Caco-2 (cell line): ENCODE results near the gene UBE2J1. TPM values are rescaled to one million over a fixed set of nuclear protein-coding genes. Genes with fewer than 3 reads are reported as not detected.

Source experiments
- BruUV-seq: library from RNA; stranded (reverse); fragments of 400-500 nt; replicated peaks from 2 replicates; lab custom pipeline; 2021; lab: Mats Ljungman, UMichigan
- CTCF ChIA-PET: fragments of 300-600 bp; sonication (Branson Sonifier 250); formaldehyde crosslinking; loops from one replicate; lab custom pipeline; 2022; ENCODE audit warnings: antibody characterized with exemption; lab: Charles Lee
- POLR2A ChIA-PET: fragments of 300-600 bp; sonication (Branson Sonifier 250); formaldehyde crosslinking; loops from one replicate; lab custom pipeline; 2022; ENCODE audit warnings: antibody characterized with exemption; lab: Charles Lee
- DNase-seq, 2 experiments: peaks; one replicate each; pipeline versions ENCODE4 v3.0.0 to v3.0.0-alpha.2; 2020 to 2022
- H3K27me3 ChIP-seq: replicated peaks from 2 replicates; pipeline ENCODE4 v1.6.0; 2011; ENCODE audit warnings: low read length; ENCODE audit not compliant: control insufficient read depth, insufficient read depth
- H3K36me3 ChIP-seq: 2 replicates; pipeline ENCODE4 v1.5.1; 2011; ENCODE audit warnings: low read length; ENCODE audit not compliant: control insufficient read depth, insufficient read depth
- H3K4me1 ChIP-seq: fragments of 250-450 bp; sonication (Bioruptor Pico); 2 replicates; pipeline ENCODE4 v1.5.1; 2020; ENCODE audit warnings: mild to moderate bottlenecking
- H3K4me3 ChIP-seq: 2 replicates; pipeline ENCODE4 v1.5.1; 2011; ENCODE audit warnings: low read depth, mild to moderate bottlenecking, control low read depth, low read length
- H3K9me3 ChIP-seq: fragments of 250-450 bp; sonication (Bioruptor Pico); 2 replicates; pipeline ENCODE4 v1.5.1; 2020; ENCODE audit warnings: mild to moderate bottlenecking, moderate library complexity
- H3K27ac Mint-ChIP-seq: one replicate; pipeline ENCODE4 v1.8.0; 2022; ENCODE audit warnings: mixed read lengths; ENCODE audit not compliant: unreplicated experiment
- H3K27me3 Mint-ChIP-seq: one replicate; pipeline ENCODE4 v1.8.0; 2022; ENCODE audit warnings: mixed read lengths; ENCODE audit not compliant: insufficient read depth, unreplicated experiment
- H3K36me3 Mint-ChIP-seq: one replicate; pipeline ENCODE4 v1.8.0; 2022; ENCODE audit warnings: mild to moderate bottlenecking, mixed read lengths; ENCODE audit not compliant: insufficient read depth, unreplicated experiment
- H3K4me1 Mint-ChIP-seq: one replicate; pipeline ENCODE4 v1.8.0; 2022; ENCODE audit warnings: low read depth, mixed read lengths; ENCODE audit not compliant: unreplicated experiment
- H3K4me3 Mint-ChIP-seq: one replicate; pipeline ENCODE4 v1.8.0; 2022; ENCODE audit warnings: mild to moderate bottlenecking, moderate library complexity, mixed read lengths; ENCODE audit not compliant: unreplicated experiment
- H3K9me3 Mint-ChIP-seq: one replicate; pipeline ENCODE4 v1.8.0; 2022; ENCODE audit warnings: mixed read lengths; ENCODE audit not compliant: unreplicated experiment
- intact Hi-C: fragments of 100-400 bp; cut with micrococcal nuclease; formaldehyde crosslinking; loops from one replicate; pipeline ENCODE4 v1.10.0; 2022; ENCODE audit not compliant: unreplicated experiment
- total RNA-seq: library from RNA; stranded (reverse); gene quantifications from 2 replicates; pipeline ENCODE4 v1.2.3, GENCODE V29; 2022
- TF ChIP-seq, protein P1 (sequence below), 2 experiments: fragments of 200-600 bp in 1 of 2; IDR thresholded peaks; 1 replicate in 1 of 2; 2 replicates in 1 of 2; pipeline versions ENCODE4 v1.5.1 to v1.8.0; 2011 to 2022; ENCODE audit warnings: antibody characterized with exemption in 1 of 2, control low read depth in 1 of 2, inconsistent platforms in 1 of 2, low read depth in 1 of 2, low read length in 1 of 2, mild to moderate bottlenecking in 1 of 2, moderate library complexity in 1 of 2; ENCODE audit not compliant: insufficient read depth in 1 of 2, severe bottlenecking in 1 of 2, unreplicated experiment in 1 of 2

Gene UBE2J1
- total RNA-seq, 1 experiment from 2014 or later: 23.5 TPM

DNA sequence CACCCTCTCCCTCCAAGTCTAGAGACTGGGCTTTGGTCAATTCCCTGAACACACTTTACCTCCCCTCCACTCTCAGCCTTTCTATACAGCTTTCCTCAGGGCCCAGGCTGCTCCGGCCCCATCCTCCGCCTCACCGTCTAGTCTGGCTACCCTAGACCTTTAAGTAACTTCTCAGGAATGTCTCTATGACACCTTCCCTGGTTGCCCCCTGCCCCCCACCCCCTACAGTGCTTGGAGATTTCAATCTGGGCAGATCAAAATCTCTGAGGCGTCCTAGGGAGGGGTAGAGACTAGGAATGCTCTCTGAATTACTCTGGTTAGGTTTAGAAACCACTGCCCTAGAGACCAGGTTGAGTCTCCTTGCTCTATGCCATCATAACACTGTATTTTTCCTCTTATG lies 6.1 kb downstream of the UBE2J1 start:
- intact Hi-C loops: no loop called here
- no peak overlapping the region for H3K4me3 Mint-ChIP-seq
- no peaks in the 10 kb centered on the region for H3K9me3 ChIP-seq
- H3K4me1 Mint-ChIP-seq: peaks cover 31% of the 10 kb centered on the region
- H3K36me3 ChIP-seq: no peaks in the 10 kb centered on the region
- DNase-seq: no peak
- peaks cover 34% of the 10 kb centered on the region for H3K4me1 ChIP-seq
- no peak overlapping the region for H3K4me3 ChIP-seq
- CTCF ChIA-PET: no interaction called here
- no peaks in the 10 kb centered on the region for H3K27me3 ChIP-seq
- no TSS peak for BruUV-seq
- H3K9me3 Mint-ChIP-seq: no peaks in the 10 kb centered on the region
- H3K27ac Mint-ChIP-seq: peak overlapping the region; percentile 46
- POLR2A ChIA-PET: interaction anchor here (0.6 kb wide), 1 partner anchor 13 kb away, joined by 5 read pairs; no protein-coding TSS in a partner anchor
- peaks cover 4% of the 10 kb centered on the region for H3K36me3 Mint-ChIP-seq
- H3K27me3 Mint-ChIP-seq: no peaks in the 10 kb centered on the region
- TF ChIP-seq, protein P1, sequence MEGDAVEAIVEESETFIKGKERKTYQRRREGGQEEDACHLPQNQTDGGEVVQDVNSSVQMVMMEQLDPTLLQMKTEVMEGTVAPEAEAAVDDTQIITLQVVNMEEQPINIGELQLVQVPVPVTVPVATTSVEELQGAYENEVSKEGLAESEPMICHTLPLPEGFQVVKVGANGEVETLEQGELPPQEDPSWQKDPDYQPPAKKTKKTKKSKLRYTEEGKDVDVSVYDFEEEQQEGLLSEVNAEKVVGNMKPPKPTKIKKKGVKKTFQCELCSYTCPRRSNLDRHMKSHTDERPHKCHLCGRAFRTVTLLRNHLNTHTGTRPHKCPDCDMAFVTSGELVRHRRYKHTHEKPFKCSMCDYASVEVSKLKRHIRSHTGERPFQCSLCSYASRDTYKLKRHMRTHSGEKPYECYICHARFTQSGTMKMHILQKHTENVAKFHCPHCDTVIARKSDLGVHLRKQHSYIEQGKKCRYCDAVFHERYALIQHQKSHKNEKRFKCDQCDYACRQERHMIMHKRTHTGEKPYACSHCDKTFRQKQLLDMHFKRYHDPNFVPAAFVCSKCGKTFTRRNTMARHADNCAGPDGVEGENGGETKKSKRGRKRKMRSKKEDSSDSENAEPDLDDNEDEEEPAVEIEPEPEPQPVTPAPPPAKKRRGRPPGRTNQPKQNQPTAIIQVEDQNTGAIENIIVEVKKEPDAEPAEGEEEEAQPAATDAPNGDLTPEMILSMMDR (IDR thresholded peaks at IDR 0.05; ENCODE audit: insufficient read depth in 1 of 2, low read depth in 1 of 2, low read length in 1 of 2, severe bottlenecking in 1 of 2, unreplicated experiment in 1 of 2): no peak

DNA sequence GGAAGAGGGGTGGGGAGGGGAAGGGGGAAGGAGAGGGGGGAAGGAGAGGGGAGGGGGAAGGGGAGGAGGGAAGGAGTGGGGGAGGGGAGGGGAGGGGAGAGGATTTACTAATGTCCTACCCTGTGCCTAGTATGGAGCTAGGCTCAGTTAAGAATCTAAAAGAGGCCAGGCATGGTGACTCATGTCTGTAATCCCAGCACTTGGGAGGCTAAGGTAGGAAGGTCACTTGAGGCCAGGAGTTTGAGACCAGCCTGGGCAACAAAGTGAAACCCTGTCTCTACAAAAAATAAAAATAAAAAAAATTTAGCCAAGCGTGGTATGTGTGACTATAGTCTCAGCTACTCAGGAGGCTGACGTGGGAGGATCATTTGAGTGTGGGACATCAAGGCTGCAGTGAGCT lies 13.0 kb downstream of the UBE2J1 start:
- CTCF ChIA-PET: no interaction called here
- DNase-seq: no peak
- H3K27ac Mint-ChIP-seq: no peak overlapping the region
- BruUV-seq: no TSS peak
- H3K4me3 ChIP-seq: no peak overlapping the region
- peaks cover 43% of the 10 kb centered on the region for H3K36me3 Mint-ChIP-seq
- no peaks in the 10 kb centered on the region for H3K4me1 Mint-ChIP-seq
- TF ChIP-seq, protein P1 (IDR thresholded peaks at IDR 0.05; ENCODE audit: insufficient read depth in 1 of 2, low read depth in 1 of 2, low read length in 1 of 2, severe bottlenecking in 1 of 2, unreplicated experiment in 1 of 2): no peak
- H3K36me3 ChIP-seq: no peaks in the 10 kb centered on the region; the same call in 1 of the 2 replicates
- POLR2A ChIA-PET: no interaction called here
- no peaks in the 10 kb centered on the region for H3K27me3 Mint-ChIP-seq
- no peaks in the 10 kb centered on the region for H3K9me3 ChIP-seq
- H3K4me3 Mint-ChIP-seq: no peak overlapping the region
- H3K4me1 ChIP-seq: no peaks in the 10 kb centered on the region
- intact Hi-C loops: no loop called here
- no peaks in the 10 kb centered on the region for H3K27me3 ChIP-seq
- no peaks in the 10 kb centered on the region for H3K9me3 Mint-ChIP-seq

DNA sequence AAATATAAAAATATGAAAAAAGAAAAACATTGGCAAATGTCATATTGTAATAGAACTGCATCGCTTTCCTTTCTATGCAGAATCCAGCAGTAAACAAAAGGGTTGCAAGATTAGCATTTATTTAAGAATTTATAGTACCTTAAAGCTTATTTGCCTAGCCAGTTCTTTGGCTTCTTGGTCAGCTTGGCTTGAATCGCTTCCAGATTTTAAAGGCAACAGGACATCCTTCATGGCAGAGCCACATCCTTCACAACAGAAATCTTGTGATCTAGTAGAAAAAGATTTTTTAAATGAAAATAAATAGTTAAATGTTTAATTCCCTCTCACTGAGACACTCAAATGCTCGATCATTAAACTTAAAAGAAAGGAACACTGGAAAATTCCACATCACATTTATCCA lies 17.4 kb downstream of the UBE2J1 start:
- Mint-ChIP-seq H3K4me1 (no peaks in the 10 kb centered on the region), H3K9me3 (no peaks in the 10 kb centered on the region), H3K27me3 (no peaks in the 10 kb centered on the region), H3K4me3 (no peak overlapping the region), H3K27ac (no peak overlapping the region), H3K36me3 (peaks cover 35% of the 10 kb centered on the region)
- intact Hi-C loops: no loop called here
- no peaks in the 10 kb centered on the region for H3K4me1 ChIP-seq
- TF ChIP-seq, protein P1 (IDR thresholded peaks at IDR 0.05; ENCODE audit: insufficient read depth in 1 of 2, low read depth in 1 of 2, low read length in 1 of 2, severe bottlenecking in 1 of 2, unreplicated experiment in 1 of 2): no peak
- BruUV-seq: no TSS peak
- ChIA-PET CTCF (no interaction called here), POLR2A (no interaction called here)
- no peak overlapping the region for H3K4me3 ChIP-seq
- no peak for DNase-seq
- H3K9me3 ChIP-seq: no peaks in the 10 kb centered on the region
- H3K36me3 ChIP-seq: no peaks in the 10 kb centered on the region; the same call in 1 of the 2 replicates
- H3K27me3 ChIP-seq: no peaks in the 10 kb centered on the region
